ENCODE results near the gene CHTF18. TPM values are rescaled to one million over a fixed set of nuclear protein-coding genes. Genes with fewer than 3 reads are reported as not detected.

Gene CHTF18
- total and polyA plus RNA-seq, 10 of the 15 experiments (the other 5 are each of a cell fraction or from before 2014, with no cell fraction given) = 1.6 to 87.8 (median 19.4) TPM

- no peak for TF ChIP-seq ZBTB11 (CRISPR knock-in tag; IDR thresholded peaks at IDR 0.05)
- no peak for TF ChIP-seq MXI1 (IDR thresholded peaks at IDR 0.05; ENCODE audit: low read depth, low read length)
- no peak for TF ChIP-seq EGR1 (IDR thresholded peaks at IDR 0.05; ENCODE audit: borderline replicate concordance in 1 of 2, low read depth in 2 of 2, low read length in 2 of 2)
- no peak for TF ChIP-seq SUPT20H (IDR thresholded peaks at IDR 0.05; ENCODE audit: borderline replicate concordance, control insufficient read depth, low read depth, low read length)
Measured at GRCh38 chr16:842711-843560, 54.5 kb downstream of the CHTF18 start (continued).

GRCh38 chr16:843771-844170 is 55.4 kb downstream of the CHTF18 start:
- ATAC-seq (no peak), FAIRE-seq (no peak), DNase-seq (ENCODE audit: low read depth, low spot score) (no peak)
- SMC1A ChIA-PET (ENCODE audit: uncharacterized antibody, unreplicated experiment) = no interaction called here
- Histone ChIP-seq H3K4me2 (ENCODE audit: control insufficient read depth, insufficient read depth) (no peak overlapping the region), H3K27me3 (replicated peaks in 1 of 2; ENCODE audit: control insufficient read depth in 2 of 2, insufficient read depth in 2 of 2, low read length in 1 of 2) (no peaks in the 10 kb centered on the region), H2AFZ (ENCODE audit: control insufficient read depth, low read depth, low read length) (no peak overlapping the region), H3K9me3 (replicated peaks; ENCODE audit: control insufficient read depth, insufficient read depth, low read length) (peaks cover 6% of the 10 kb centered on the region; the same call in 1 of the 3 replicates), H3K79me2 (ENCODE audit: control insufficient read depth, insufficient read depth, low read length) (no peaks in the 10 kb centered on the region), H3K4me1 (ENCODE audit: control insufficient read depth, insufficient read depth, low read length) (no peaks in the 10 kb centered on the region), H3K27ac (ENCODE audit: control insufficient read depth, insufficient read depth) (no peak overlapping the region), H3K36me3 (ENCODE audit: control insufficient read depth in 2 of 2, insufficient read depth in 2 of 2, low read length in 1 of 2) (no peaks in the 10 kb centered on the region), H3K9ac (ENCODE audit: control insufficient read depth, insufficient read depth, low read length) (no peak overlapping the region), H4K20me1 (ENCODE audit: control insufficient read depth, insufficient read depth) (no peaks in the 10 kb centered on the region), H3K4me3 (no peak overlapping the region)
- intact Hi-C loops (cut with micrococcal nuclease; ENCODE audit: unreplicated experiment) (no loop called here), in situ Hi-C loops (cut with MboI) (no loop called here)
- BruUV-seq (replicated peaks) = no TSS peak
- POLR2A ChIA-PET = no interaction called here
- RAD21 ChIA-PET (ENCODE audit: unreplicated experiment) = no interaction called here
- WGBS (ENCODE audit: insufficient coverage, insufficient replicate concordance, low lambda C conversion rate, missing lambda C conversion rate) = 72% methylated on average over 20 of the region's 20 CpGs
- CTCF ChIA-PET = no interaction called here
- no peak for TF ChIP-seq ZNF687 (IDR thresholded peaks at IDR 0.05)
- no peak for TF ChIP-seq ZNF24 (IDR thresholded peaks at IDR 0.05)
- TF ChIP-seq HDAC6 (IDR thresholded peaks at IDR 0.05; ENCODE audit: unreplicated experiment) = no peak
- TF ChIP-seq ZBTB4 (CRISPR knock-in tag; IDR thresholded peaks at IDR 0.05) = no peak
- no peak for TF ChIP-seq NR2C2 (IDR thresholded peaks at IDR 0.05; ENCODE audit: borderline replicate concordance, control insufficient read depth, insufficient read length, low read depth)
- TF ChIP-seq CHD4 (IDR thresholded peaks at IDR 0.05) = no peak

Measured in GM12878 (cell line).